ENCODE results near the gene HOXC9. TPM values are rescaled to one million over a fixed set of nuclear protein-coding genes. Genes with fewer than 3 reads are reported as not detected.

Gene HOXC9
- total and polyA plus RNA-seq, 2 of the 8 experiments (the other 6 are each of a cell fraction or from before 2014, with no cell fraction given), result not detected

- H4K5ac ChIP-seq (ENCODE audit: insufficient read length, low read depth, low read length), result no peak overlapping the region
- 3% methylated on average over 2 of the region's 2 CpGs; no CpG with 5 or more reads in 1 of the 2 experiments for WGBS, 2 experiments (ENCODE audit: extremely low coverage in 1 of 2, insufficient coverage in 1 of 2, insufficient read length in 1 of 2, insufficient replicate concordance in 2 of 2, low coverage in 1 of 2, low lambda C conversion rate in 2 of 2, missing lambda C conversion rate in 1 of 2)
- no peak overlapping the region for H3K27ac ChIP-seq (ENCODE audit: low read depth, low read length)
- H3K18ac ChIP-seq (ENCODE audit: extremely low read depth, low read length), result no peak overlapping the region
- peaks cover 0 to 9% (median 0%) of the 10 kb centered on the region in 4 experiments; a peak in 1 of 8 replicates for H3K36me3 ChIP-seq (ENCODE audit: control insufficient read depth in 2 of 4, insufficient read depth in 4 of 4, low read length in 3 of 4)
- no peak overlapping the region for H3K14ac ChIP-seq (ENCODE audit: insufficient read length)
- peaks cover 20 to 23% of the 10 kb centered on the region in 2 experiments for H4K20me1 ChIP-seq (replicated peaks in 1 of 2; ENCODE audit: control insufficient read depth in 1 of 2, insufficient read depth in 2 of 2, low read length in 2 of 2)
- no peak overlapping the region for H4K91ac ChIP-seq (replicated peaks; ENCODE audit: insufficient read length, low read length)
- ChIA-PET POLR2A (ENCODE audit: partially characterized antibody) (interaction anchor here (0.7 to 1.2 kb wide), 2 partner anchors 24 to 36 kb away, joined by 3 read pairs; no protein-coding TSS in a partner anchor), CTCF (ENCODE audit: partially characterized antibody) (interaction anchor here (0.7 to 4.9 kb wide), 16 partner anchors 9 to 168 kb away, joined by 3 to 34 read pairs (median 4); partner anchors contain the start of genes HOXC10, HOXC5 and HOXC8)
- no peak overlapping the region for H2AFZ ChIP-seq (ENCODE audit: low read length)
- no peak overlapping the region for H2BK12ac ChIP-seq (ENCODE audit: low read depth, low read length)
- no peak overlapping the region for H2BK15ac ChIP-seq (ENCODE audit: low read length)
- no peak overlapping the region for H2BK120ac ChIP-seq (replicated peaks; ENCODE audit: low read depth, low read length)
- no peak overlapping the region for H3K4ac ChIP-seq (replicated peaks; ENCODE audit: insufficient read length, low read depth, low read length)
- no peaks in the 10 kb centered on the region for H3K79me1 ChIP-seq (ENCODE audit: low read depth, low read length)
- H3K23me2 ChIP-seq (ENCODE audit: low read depth, low read length), result peaks cover 3% of the 10 kb centered on the region
- DNase-seq (ENCODE audit: low read depth in 1 of 2, low spot score in 2 of 2), result no peak
- no peaks in the 10 kb centered on the region for H3K79me2 ChIP-seq (ENCODE audit: control insufficient read depth in 1 of 2, insufficient read depth in 2 of 2, low read length in 2 of 2)
- no peak overlapping the region for H2AK5ac ChIP-seq (ENCODE audit: low read depth, low read length)
- no peak overlapping the region for H2BK20ac ChIP-seq (ENCODE audit: low read length)
- peaks cover 0 to 22% (median 5%) of the 10 kb centered on the region in 4 experiments; a peak in 6 of 7 replicates for H3K4me1 ChIP-seq (replicated peaks in 1 of 4; ENCODE audit: control insufficient read depth in 3 of 4, insufficient read depth in 4 of 4, low read length in 3 of 4)
- no peak overlapping the region for H2BK5ac ChIP-seq (ENCODE audit: low read depth, low read length)
- H3K4me2 ChIP-seq (ENCODE audit: insufficient read depth in 1 of 2, low read depth in 2 of 2, low read length in 2 of 2), result no peak overlapping the region
- no peak overlapping the region for H3K56ac ChIP-seq (replicated peaks; ENCODE audit: insufficient read length, low read depth, low read length)
- no peak overlapping the region for H3K23ac ChIP-seq (ENCODE audit: insufficient read length)
- FAIRE-seq, result no peak
- no peaks in the 10 kb centered on the region for H3K9me3 ChIP-seq (ENCODE audit: insufficient read depth in 2 of 2, low read depth in 1 of 2, low read length in 1 of 2)
- peaks cover 96 to 100% (median 99%) of the 10 kb centered on the region in 4 experiments for H3K27me3 ChIP-seq (replicated peaks in 1 of 4; ENCODE audit: control insufficient read depth in 3 of 4, extremely low read depth in 1 of 4, insufficient read depth in 3 of 4, low read length in 3 of 4)
- H3K4me3 ChIP-seq (ENCODE audit: extremely low read depth in 1 of 4, insufficient read depth in 2 of 4, low read depth in 3 of 4, low read length in 4 of 4), result no peak overlapping the region
- TF ChIP-seq SIRT6 (IDR thresholded peaks at IDR 0.05; ENCODE audit: low read length), result no peak
- no peak for TF ChIP-seq SP2 (IDR thresholded peaks at IDR 0.05; ENCODE audit: low read length)
- TF ChIP-seq CBX8 (IDR thresholded peaks at IDR 0.05; ENCODE audit: borderline replicate concordance, low read depth, low read length), result 0 out of 2 replicates have a peak, but pooled peaks have one; percentile 84
- no peak overlapping the region for H3K9ac ChIP-seq (replicated peaks in 1 of 4; ENCODE audit: extremely low read depth in 1 of 4, low read depth in 3 of 4, low read length in 3 of 4)
- H4K8ac ChIP-seq (ENCODE audit: extremely low read depth, insufficient read depth, low read length), result no peak overlapping the region
Measured at GRCh38 chr12:54050482-54050810, 50.5 kb downstream of the HOXC9 start.
